Omental fat pad (tissue), 4 donors: Measurements from ENCODE around the gene UQCR10. TPM values are rescaled to one million over a fixed set of nuclear protein-coding genes. Genes with fewer than 3 reads are reported as not detected.
A peak's percentile ranks its signal among the peaks of the same experiment; 100 is the strongest.

Experiments used
- ATAC-seq: fragments of 150-250 bp; one replicate; pipeline ENCODE4 v1.9.1; 2016; ENCODE audit warnings: mild to moderate bottlenecking, moderate library complexity; ENCODE audit not compliant: low FRiP score
- DNase-seq: peaks from one replicate; pipeline ENCODE4 v3.0.0-alpha.2; 2019; ENCODE audit warnings: low spot score
- CTCF ChIP-seq, 3 donors: fragments of 450-650 bp; IDR thresholded peaks; one replicate each; pipeline ENCODE4 v1.5.1; 2016 to 2017; ENCODE audit warnings: antibody characterized with exemption in 3 of 3, mild to moderate bottlenecking in 3 of 3, moderate library complexity in 2 of 3
- total RNA-seq, 4 donors: library from RNA; depleted of rRNA; stranded (reverse); fragments of >200 nt; gene quantifications; one replicate each; pipeline ENCODE4 v1.1.0, GENCODE V29; 2016

The UQCR10 gene
- total RNA-seq, 4 donors from 2014 or later, result 47.3 to 73.6 (median 65.4) TPM

- DNase-seq (no peak), ATAC-seq (peak; percentile 45)
- TF ChIP-seq CTCF (IDR thresholded peaks at IDR 0.05), result no peak
These were observed 6.1 kb downstream of the UQCR10 start for GRCh38 chr22:29773233-29773632.

- DNase-seq, result no peak
- TF ChIP-seq CTCF (IDR thresholded peaks at IDR 0.05), result no peak
- no peak for ATAC-seq
These were observed 13.1 kb downstream of the UQCR10 start for GRCh38 chr22:29780220-29780619.

DNA sequence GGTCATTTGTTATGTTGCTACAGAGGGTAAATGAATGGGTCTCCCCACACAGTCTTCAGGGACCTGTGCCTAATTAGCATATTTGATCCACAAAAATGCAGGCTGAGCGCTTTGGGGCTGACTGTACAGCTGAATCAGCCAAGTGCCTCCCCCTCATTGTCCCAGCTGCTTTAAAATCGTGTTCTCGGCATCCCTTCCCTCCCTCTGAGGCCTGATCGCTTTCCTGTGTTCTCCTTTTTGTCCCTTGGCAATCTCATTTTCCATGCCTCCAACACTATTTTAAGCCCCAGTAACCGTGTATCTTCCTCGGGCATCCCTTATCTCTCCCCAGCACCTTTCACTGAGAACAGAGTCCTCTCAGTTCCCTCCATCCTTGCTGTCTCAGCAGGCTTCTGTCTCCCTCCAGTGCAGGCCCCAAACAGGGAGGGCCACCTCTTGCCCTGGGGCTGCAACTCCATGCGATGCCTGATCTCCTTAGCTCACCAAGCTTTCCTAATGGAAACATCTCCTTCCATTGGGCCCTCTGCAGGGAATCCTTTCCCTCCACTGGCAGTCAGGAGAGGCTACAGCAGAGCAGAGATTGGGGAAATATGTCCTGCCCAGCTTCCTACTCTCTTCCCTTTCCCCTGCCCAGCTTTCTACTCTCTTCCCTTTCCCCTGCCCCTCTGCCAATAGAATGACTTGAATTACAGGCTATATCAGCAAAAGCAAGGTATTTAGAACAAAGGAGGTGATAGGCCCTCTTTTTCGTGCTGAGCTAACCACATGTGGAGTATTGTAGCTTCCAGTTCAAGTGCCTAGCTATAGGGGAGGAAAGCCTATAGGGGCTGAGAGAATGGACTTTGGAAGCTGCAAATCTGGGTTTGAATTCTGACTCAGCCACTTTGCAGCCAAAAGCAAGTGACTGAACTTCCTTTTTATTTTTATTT lies 13.8 kb downstream of the UQCR10 start:
- ATAC-seq (peak; percentile 39), DNase-seq (no peak)
- no peak for TF ChIP-seq CTCF (IDR thresholded peaks at IDR 0.05)

DNA sequence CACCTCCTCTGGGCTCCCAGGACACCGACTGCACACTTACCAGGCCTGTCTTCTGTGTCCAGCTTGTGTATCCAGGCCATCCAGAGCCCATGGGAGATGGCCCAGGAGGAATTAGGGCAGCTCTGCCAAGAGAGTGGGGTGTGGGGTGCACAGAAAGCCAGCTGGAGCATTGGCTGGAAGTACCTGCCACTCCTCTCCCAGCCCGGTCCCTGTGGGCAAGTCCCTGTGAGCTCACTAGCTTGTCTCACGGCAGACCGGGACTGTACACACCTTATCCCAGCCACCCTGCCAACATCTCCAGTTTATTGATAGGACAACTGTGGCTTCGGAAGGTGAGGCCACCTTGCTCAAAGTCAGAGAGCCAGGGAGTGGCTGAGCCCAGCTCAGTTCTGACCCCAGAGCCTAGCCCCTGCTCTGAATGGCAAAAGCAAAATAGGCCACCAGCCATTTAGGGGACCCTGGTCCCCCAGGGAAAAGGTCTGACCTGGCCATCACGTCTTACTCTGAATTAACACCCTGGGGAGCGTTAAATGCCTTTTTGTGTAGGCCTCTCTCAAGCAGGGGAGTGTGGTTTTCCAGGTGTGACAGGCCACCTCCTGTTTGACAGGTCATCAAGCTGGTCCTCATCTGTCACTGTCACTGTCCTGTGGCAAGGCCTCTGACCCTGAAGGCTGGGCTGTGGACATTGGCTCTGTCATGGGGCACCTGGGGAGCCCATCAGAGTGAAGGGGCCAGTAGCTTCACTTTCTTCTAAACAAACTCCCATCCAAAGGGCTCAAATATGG lies 15.1 kb downstream of the UQCR10 start:
- TF ChIP-seq CTCF (IDR thresholded peaks at IDR 0.05), result no peak
- DNase-seq (no peak), ATAC-seq (peak; percentile 31)

- TF ChIP-seq CTCF (IDR thresholded peaks at IDR 0.05), result no peak
- ATAC-seq (peak; percentile 59), DNase-seq (no peak)
These were observed 17.5 kb downstream of the UQCR10 start for GRCh38 chr22:29784451-29785361.

- no peak for TF ChIP-seq CTCF (IDR thresholded peaks at IDR 0.05)
- DNase-seq, result no peak
- ATAC-seq, result no peak
These were observed 18.9 kb downstream of the UQCR10 start for GRCh38 chr22:29786031-29786430.
